Ammon's horn (tissue), 1 donor: ENCODE measurements around the gene GGA1.
A peak's percentile ranks its signal among the peaks of the same experiment; 100 is the strongest.
"Not testable (repeated sequence)": the region's sequence is repeated elsewhere in the genome, so short reads cannot be mapped to it uniquely, and the experiment has no call there.

Experiments used
- DNase-seq: peaks from one replicate; pipeline ENCODE4 v3.0.0-alpha.2; 2016; ENCODE audit warnings: low spot score

The GGA1 gene

DNA sequence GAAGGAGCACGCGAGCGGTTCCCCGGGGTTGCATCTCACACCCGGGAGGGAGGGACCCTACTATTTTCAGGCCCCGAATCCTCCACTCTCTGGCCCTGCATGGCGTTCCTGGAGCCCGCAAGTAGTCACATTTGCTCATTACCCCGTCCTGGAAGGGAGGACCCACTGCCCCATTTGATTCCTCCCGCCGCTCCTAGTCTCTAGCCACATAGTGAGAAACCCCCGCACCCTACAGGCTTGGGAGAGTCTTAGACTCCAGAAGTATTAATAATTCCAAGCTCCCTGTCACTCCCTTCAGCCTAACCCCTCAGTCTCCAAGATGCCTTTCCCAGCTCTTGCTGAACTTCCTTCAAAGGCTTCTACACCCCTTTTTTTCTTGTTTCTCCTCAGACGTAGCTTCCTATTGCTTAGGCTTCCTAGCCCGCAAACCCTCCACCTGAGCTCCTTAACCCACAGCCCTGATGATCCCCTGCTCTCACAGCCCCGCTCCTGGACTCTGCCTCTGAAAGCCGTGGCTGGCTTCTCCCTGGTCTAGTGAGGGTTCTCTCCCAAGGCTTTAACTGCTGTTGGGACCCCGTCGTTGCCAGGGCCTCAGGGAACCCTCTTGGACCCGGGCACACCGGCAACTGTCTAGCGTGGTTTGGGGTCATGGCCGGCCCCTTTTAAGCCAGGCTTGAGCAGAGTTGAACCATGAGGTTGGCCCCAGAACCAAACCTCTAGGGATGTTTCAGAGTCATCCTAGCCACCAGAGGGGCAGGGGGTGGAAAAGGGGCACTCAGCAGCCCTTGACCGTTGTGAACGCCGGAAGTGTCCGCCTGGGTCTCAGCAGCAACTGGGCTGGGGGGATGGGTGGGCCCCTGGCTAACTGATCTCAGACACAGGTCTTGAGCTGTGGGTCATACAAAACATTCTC lies 862 bp downstream of the GGA1 start:
- DNase-seq = no peak

DNA sequence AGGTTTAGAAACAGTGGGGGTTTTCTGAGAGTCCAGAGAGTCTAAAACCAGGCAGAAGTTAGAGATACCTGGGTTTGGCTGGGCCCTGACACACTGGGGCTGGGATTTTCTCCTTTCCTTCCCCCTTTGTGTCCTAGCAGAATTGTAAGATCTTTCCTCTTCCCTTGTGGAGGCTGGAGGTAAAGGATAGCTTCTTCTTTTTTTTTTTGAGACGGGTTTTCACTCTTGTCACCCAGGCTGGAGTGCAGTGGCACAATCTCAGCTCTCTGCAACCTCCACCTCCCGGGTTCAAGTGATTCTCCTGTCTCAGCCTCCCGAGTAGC lies 1.5 kb downstream of the GGA1 start:
- DNase-seq = not testable (repeated sequence)

DNA sequence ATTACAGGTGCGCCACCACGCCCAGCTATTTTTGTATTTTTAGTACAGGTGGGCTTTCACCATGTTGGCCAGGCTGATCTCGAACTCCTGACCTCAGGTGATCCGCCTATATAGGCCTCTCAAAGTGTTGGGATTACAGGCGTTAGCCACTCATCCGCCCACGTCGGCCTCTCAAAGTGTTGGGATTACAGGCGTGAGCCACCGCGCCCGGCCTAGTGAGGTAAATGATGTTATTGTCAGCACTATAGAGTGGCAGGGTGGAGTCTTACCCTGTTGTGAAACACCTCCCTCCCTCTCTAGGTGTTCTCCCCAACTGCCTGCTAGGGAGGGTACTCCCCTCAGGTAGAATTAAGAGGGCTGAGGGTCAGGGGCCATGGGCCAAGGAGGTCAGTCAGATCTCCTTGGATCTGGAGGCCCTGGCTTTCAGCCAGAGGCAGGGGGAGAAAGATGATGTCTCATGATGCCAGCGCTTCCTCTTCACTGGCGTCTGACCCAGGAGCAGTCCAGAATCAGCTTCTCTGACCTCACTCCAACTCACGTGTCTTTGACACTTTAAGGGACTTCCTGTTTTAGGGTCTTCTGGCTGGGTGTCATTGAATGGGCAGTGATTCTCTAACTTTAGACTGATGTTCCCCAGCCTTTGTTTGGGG lies 2.0 kb downstream of the GGA1 start:
- DNase-seq = no peak

DNA sequence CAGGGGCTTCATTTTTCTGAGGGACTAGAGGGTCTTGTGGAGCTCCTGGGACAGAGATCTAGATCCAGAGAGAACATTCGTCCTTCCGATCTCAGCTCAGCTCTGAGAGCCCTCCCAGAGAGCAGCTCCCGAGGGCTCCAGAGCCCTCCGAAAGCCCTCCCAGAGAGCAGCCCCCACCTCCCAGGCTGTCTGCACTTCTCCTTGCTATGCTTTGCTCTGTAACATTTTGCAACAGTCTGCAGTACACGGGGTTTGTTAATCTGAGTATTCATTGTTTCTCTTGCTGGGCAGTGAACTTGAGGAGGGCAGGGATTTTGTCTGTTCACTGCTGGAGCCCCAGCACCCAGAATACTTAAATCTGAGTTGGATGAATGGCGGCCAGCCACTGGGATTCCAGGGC lies 2.6 kb downstream of the GGA1 start:
- DNase-seq = no peak

DNA sequence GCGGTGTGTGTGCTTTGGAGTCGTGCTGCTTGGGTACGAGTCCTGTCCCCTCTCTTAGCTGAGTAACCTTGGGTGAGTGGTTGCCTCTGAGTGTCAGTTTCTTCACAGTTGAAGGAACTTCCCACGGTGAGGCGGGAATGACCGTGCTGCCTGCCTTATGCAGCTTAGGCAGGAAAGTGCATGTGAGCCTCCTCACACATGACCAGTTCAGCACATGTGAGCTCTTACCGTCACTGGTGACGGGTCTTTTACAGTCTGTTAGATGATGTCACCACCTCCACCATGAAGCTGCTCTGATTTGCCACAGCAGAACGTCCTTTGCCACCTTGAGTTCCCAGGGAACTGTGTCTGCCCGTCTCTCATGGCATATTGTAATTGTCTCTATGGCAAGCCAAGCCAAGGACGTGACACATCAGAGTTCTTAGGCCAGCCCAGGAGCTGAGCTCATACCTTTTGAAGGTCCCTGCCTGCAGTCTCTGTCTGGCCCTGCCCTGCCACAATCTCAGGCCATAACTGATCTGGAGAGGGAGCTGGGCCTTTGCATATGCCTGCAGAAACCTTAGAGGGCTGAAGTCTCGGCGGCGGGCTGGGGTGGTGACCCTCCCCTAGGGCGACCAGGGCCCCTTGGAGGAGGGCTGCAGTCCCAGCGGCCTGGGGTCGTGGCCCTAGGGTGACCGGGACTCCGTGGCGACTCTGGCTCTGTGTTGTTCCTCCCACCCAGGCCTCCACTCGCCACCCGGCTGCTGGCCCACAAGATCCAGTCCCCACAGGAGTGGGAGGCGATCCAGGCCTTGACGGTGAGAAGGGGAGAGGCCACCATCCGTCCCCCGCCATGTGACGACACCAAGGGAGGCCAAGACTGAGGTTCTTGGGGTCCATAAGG lies 7.8 kb downstream of the GGA1 start:
- no peak for DNase-seq

DNA sequence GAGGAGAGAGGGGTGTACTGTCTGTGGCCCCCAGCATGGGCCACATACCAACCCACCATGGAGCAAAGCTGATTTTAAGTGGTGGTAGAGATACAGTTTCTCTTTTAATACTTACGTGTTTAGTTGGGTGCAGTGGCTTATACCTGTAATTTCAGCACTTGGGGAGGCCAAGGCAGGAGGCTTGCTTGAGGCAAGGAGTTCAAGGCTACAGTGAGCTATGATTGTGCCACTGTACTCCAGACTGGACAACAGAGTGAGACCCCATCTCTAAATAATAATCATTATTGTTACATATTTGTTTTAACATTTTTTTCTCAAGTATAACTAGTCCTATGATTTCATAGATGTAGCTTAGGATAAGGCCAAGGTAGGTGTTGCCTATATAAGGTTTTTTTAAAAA lies 8.8 kb downstream of the GGA1 start:
- DNase-seq = no peak

DNA sequence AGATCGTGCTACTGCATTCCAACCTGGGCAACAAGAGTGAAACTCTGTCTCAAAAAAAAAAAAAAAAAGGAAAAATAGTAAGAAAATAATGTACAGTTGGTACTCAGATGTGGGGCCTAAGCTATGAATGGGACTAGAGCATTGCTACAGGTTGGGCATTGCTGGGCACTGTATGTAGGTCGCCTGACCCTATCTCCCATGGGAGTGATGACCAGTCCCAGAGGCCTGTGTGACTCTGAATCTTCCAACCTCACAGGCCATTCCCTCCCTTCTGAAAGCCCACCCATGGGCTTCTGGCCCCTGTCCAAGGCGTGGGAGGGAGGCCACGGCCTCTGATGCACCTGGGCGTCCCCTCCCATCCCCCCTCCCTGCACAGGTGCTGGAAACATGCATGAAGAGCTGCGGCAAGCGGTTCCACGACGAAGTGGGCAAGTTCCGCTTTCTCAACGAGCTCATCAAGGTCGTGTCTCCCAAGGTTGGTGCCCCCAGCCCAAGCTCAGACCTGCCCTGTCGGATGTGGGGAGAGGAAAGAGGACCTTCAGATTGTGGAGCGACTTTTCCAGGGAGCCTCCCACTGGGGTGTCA lies 9.5 kb downstream of the GGA1 start:
- DNase-seq = no peak

DNA sequence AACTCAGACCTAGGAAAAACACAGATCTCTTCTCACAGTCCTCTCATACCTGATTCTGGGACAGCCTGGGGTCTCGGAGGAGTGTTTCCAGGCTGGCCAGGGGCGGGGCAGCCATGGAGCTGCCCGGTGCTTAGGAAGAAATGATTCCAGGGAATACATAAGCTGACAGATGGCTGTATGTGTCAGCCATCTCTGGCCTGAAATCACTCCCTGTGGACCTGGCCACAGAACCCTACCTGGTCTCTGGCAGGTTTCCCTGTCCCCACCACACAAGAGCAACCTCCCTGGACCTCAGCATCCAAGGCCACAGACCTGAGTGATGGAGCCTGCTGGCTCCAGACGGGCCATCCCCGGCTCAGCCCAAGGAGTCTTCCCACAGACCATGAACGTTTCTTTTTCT lies 10.0 kb downstream of the GGA1 start:
- no peak for DNase-seq

DNA sequence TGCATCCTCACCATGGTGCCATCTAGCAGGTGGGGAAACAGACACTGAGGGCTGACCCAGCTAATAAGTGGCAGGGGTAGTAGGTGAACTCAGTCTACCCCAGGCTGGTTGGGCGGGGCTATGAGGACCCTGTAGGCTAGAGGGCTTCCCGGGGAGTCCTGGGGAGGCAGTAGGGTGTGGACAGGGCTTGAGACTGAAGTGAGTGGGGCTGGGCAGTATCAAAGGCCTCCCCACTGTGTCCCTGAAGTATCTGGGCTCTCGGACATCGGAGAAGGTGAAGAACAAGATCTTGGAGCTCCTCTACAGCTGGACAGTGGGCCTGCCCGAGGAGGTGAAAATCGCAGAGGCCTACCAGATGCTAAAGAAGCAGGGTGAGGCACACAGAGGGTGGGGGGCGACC lies 11.4 kb downstream of the GGA1 start:
- no peak for DNase-seq

DNA sequence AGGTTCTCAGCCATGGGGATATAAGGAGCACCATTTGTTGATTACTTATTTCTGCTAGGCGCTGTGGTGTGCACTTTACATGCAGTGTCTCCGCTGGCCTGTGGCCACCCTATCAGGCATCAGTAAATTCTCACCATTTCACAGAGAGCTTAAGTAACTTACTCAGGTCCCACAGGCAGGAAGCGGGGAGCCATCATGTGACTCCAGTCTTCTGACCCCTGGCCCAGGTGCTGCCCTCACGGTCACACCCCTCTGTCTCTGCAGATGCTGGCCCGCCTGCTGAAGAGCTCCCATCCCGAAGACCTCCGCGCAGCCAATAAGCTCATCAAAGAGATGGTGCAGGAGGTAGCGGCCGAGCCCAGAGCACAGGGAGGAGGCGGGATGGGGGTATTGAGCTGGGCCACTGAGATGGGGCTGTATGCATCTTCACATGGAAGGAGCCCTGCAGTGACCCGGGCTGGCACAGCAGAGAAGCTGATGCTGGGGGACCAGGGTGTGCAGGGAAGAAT lies 12.8 kb downstream of the GGA1 start:
- DNase-seq = no peak

DNA sequence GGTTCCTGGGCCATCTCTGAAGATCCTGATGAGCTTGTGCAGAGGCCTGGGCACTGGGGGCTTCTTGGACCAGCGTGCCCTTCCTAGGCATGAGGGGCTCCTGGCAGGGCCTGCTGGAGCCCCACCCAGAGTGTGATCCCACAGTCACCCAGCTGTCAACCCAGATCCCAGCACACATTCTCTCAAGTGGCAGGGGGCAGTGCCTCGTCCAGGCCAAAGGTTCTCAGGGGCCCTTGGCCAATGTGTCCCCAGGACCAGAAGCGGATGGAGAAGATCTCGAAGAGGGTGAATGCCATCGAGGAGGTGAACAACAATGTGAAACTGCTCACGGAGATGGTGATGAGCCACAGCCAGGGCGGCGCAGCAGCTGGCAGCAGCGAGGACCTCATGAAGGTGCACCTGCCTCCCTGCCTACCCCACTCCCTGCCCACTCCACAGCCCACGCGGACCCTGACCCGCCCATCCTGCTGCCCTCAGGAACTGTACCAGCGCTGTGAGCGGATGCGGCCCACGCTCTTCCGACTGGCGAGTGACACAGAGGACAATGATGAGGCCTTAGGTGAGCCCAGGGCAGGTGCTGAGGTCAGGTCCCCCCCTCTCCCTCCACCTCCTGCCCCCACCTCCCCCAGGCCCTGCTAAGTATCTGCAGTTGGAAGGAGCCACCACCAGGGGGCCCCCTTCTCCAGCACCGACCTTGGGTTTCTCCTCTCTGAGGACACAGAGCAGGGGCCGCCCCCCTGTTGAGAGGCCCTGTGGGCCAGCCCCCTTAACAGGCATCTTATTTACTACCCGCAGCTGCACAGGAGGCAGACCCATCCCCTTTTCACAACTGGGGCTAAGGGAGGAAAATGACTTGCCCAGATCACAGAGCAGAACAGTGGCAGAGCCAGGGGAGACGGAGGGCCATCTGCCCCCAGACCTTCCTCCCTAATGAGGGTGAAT lies 14.7 kb downstream of the GGA1 start:
- DNase-seq = no peak

DNA sequence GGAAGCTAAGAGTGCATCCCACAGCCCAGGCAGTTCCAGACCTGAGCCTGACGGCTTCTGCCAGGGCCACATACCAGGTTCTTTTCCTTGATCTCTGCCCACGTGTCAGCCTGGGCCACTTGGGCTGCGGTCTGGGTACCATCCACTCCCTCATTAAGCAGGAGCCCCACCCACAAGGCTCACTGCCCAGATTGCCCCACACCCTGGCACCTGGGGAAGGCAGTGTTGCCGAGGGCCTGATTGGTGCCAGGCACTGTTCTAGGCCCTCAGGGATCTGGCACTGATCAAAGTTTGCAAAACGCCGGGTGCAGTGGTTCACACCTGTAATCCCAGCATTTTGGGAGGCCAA lies 15.4 kb downstream of the GGA1 start:
- DNase-seq = no peak

DNA sequence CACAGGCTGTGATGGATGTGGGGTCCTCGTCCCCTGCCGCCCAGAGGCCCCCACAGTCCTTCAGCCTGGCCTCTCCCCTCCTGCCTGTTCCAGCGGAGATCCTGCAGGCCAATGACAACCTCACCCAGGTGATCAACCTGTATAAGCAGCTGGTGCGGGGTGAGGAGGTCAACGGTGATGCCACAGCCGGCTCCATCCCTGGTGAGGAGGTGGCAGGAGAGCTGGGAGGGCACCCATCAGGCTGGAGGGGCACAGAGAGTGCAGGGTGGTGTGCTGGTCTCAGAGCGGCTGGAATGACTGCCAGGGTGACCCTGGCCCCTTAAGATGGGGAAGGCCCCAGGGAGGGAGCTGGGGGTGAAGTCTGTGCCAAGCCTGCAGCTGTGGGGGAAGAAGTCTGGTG lies 16.2 kb downstream of the GGA1 start:
- no peak for DNase-seq

DNA sequence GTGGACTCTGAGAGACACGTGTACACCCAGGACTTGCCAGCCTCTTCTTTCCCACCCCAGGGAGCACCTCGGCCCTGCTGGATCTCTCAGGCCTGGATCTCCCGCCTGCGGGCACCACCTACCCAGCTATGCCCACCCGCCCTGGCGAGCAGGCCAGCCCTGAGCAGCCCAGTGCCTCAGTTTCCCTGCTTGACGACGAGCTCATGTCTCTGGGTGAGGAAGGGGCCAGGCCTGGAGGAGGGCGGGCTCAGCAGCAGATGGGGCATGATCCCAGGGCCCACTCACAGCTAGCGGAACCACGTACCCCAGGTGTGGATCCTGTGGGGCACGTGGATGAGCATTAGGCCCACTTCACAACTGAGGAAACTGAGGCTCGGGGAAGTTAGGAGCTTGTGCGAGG lies 17.1 kb downstream of the GGA1 start:
- DNase-seq = no peak

DNA sequence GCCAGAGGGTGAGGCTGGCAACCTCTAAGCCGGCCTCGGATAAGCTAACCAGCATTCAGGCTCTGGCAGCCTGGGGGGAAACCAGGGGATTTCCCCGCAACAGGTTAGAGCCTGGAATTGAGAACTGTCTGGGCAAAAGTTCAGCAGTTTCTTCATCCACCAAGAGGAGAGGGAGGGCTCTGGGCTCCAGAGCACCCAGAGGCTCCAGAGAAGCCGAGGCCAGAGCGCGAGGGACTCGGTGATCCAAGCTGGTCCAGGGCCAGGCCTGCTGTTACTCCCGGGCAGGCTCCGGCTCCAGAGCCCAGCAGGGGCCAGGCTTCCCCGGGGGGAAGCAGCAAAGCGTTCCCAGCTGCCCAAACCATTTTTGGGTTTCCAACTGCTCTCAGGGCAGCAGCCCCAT lies 17.5 kb downstream of the GGA1 start:
- DNase-seq = no peak

DNA sequence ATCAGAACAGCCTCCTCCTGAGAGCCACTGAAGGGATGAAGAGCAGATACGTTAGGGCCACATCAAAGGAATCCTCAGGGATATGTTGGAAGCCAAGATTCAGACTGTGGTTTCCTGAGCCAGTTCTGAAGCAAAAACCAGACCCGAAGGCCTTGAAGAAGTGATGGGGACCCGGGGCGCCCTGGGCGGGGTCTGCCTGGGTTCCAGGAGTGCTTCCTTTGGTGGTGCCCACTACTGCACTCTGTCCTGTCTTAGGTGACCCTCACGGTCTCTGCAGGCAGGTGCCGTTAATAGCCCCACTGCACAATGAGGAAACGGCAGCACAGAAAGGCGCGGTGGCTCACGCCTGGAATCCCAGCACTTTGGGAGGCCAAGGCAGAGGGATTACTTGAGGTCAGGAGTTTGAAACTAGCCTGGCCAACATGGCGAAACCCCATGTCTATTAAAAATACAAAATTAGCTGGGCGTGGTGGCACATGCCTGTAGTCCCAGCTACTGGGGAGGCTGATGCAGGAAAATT lies 18.0 kb downstream of the GGA1 start:
- no peak for DNase-seq

DNA sequence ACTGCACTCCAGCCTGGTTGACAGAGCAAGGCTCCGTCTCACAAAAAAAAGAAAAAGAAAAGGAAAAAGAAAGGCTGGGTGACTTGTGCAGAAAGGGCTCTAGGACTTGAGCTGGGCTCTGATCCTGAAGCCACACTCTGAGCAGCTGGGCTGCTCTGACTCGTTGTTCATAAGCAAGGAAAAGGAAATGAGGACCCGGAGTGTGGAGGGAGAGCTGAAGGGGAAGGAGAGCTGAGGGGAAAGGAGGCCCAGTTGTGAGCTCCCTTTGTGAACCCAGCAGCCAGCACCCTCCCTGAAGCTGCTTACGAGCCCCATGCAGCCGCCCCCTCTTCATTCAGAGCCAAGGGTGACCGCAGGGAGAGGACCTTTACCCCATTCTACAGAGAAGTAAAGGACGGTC lies 18.5 kb downstream of the GGA1 start:
- DNase-seq = no peak

DNA sequence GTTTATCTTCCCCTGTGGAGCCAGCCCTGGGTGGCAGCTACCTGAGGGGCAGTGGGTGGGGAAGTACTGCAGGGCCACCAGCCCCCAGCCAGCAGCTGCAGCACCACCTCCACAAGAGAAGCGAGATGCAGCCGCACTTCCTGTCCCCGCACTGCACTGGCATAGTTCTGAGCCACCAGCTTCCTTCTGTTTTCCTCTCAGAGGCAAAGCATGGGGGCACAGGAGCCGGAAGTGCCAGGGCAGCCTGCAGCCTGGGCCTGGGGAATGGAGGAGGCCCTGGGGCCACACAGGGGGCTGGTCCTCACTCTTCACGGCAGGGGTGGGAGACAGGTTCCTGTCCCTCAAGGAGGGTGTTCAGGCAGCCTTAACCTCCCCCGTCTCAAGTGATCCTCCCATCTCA lies 18.9 kb downstream of the GGA1 start:
- DNase-seq = peak; percentile 74

DNA sequence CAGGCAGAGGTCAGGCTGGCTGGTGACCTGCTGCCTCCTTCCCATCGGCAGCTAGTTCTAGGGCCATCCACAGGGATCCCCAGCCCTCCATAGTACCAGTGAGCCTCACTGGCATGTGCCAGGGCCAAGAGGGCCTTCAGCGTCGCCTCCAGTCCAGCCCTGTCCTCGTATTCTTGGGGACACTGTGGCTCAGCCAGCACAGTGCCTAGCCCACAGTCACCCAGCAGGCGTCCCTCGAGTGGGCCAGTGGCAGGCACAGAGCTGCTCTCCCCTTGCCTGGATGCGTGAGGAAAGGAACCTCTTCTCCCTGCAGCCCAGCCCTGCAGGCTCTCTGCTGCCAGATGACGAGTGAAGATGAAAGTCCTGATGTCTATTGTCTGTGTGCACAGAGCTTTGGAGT lies 20.2 kb downstream of the GGA1 start:
- DNase-seq = no peak

DNA sequence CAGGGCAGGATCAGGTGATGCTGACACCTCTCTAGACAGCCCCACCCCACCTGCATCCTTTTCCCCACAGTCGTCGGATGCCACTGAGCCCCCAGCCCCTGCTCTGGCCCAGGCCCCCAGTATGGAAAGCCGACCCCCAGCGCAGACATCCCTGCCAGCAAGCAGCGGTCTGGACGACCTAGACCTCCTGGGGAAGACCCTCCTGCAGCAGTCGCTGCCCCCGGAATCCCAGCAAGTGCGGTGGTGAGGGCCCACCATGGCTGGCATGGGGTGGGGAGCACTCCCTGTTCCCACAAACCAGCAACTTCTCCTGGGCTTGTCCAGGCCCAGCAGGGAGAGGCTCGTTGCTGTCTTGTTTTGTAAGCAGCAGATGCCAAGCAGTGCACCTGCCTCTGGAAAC lies 21.3 kb downstream of the GGA1 start:
- DNase-seq = no peak

DNA sequence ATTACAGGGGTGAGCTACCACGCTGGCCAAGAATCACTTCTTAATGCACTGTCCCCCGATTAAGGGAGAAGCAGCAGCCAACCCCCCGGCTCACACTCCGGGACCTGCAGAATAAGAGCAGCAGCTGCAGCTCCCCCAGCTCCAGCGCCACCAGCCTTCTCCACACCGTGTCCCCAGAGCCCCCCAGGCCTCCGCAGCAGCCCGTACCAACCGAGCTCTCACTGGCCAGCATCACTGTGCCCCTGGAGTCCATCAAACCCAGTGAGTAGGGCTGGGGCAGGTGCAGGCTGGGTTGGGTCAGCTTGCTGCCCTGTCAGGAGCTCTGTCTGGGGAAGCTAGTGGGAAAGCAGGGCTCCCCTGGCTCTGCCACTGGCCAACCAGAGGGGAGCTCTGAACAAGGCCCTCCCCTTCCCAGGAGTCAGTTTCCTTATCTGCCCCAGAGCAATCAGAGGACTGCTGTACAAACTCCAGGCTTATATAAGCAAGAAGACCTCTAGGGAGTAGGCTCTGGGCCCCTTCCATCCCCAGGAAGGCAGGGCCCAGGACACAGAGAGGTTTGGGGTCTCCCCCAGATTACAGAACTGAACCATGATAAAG lies 22.3 kb downstream of the GGA1 start:
- DNase-seq = no peak
